GM12878 (cell line): ENCODE data around the gene C10orf88. TPM values are rescaled to one million over a fixed set of nuclear protein-coding genes. Genes with fewer than 3 reads are reported as not detected.

Source experiments
- BCL11A ChIP-seq: IDR thresholded peaks from 2 replicates; pipeline ENCODE4 v1.6.1; 2011; ENCODE audit warnings: low read depth, low read length
- BRCA1 ChIP-seq: IDR thresholded peaks from 2 replicates; pipeline ENCODE4 v1.6.1; 2011; ENCODE audit warnings: low read depth, low read length, improper control_type of control experiment
- CEBPZ ChIP-seq: fragments of 150-350 bp; IDR thresholded peaks from 2 replicates; pipeline ENCODE4 v1.6.1; 2016; ENCODE audit warnings: low read depth, low read length
- ETV6 ChIP-seq, 2 experiments: fragments of 450-650 bp in 1 of 2; IDR thresholded peaks in 1 of 2; conservative IDR thresholded peaks in 1 of 2; 2 replicates each; pipeline ENCODE4 v1.6.1; 2014; ENCODE audit warnings: antibody characterized with exemption in 1 of 2, borderline replicate concordance in 1 of 2, low read depth in 1 of 2, mild to moderate bottlenecking in 1 of 2, moderate library complexity in 1 of 2
- EZH2 ChIP-seq: IDR thresholded peaks from 2 replicates; pipeline ENCODE4 v1.6.1; 2012; ENCODE audit warnings: low read depth, mild to moderate bottlenecking, control low read depth, inconsistent platforms, low read length, borderline replicate concordance; ENCODE audit not compliant: control insufficient read depth
- FOXK2 ChIP-seq: fragments of 450-650 bp; IDR thresholded peaks from 2 replicates; pipeline ENCODE4 v1.6.1; 2017; ENCODE audit warnings: mild to moderate bottlenecking, moderate library complexity
- IKZF2 ChIP-seq, 2 experiments: fragments of 450-650 bp; IDR thresholded peaks; 2 replicates each; pipeline ENCODE4 v1.6.1; 2017; ENCODE audit warnings: mild to moderate bottlenecking in 2 of 2, moderate library complexity in 2 of 2
- IRF4 ChIP-seq: IDR thresholded peaks from 2 replicates; pipeline ENCODE4 v1.6.1; 2011; ENCODE audit warnings: low read depth, low read length
- NR2F1 ChIP-seq: fragments of 450-650 bp; conservative IDR thresholded peaks from 2 replicates; pipeline ENCODE4 v1.6.1; 2017; ENCODE audit warnings: mild to moderate bottlenecking
- RFX5 ChIP-seq: IDR thresholded peaks from 2 replicates; pipeline ENCODE4 v1.6.1; 2011; ENCODE audit warnings: low read depth, low read length, improper control_type of control experiment
- SIX5 ChIP-seq: IDR thresholded peaks from 2 replicates; pipeline ENCODE4 v1.6.1; 2011; ENCODE audit warnings: mild to moderate bottlenecking, low read depth, low read length, moderate library complexity; ENCODE audit not compliant: severe bottlenecking
- STAT3 ChIP-seq: IDR thresholded peaks from 2 replicates; pipeline ENCODE4 v1.6.1; 2011; ENCODE audit warnings: low read depth, low read length, improper control_type of control experiment
- TCF3 ChIP-seq: IDR thresholded peaks from 2 replicates; pipeline ENCODE4 v1.6.1; 2012; ENCODE audit warnings: low read depth, mild to moderate bottlenecking, low read length, borderline replicate concordance; ENCODE audit not compliant: insufficient read depth
- WRNIP1 ChIP-seq: IDR thresholded peaks from 2 replicates; pipeline ENCODE4 v1.6.1; 2011; ENCODE audit warnings: low read depth, low read length, improper control_type of control experiment, borderline replicate concordance
- ZBTB40 ChIP-seq: fragments of 450-650 bp; IDR thresholded peaks from 2 replicates; pipeline ENCODE4 v1.6.1; 2016; ENCODE audit warnings: mild to moderate bottlenecking, moderate library complexity, borderline replicate concordance
- ZNF274 ChIP-seq: IDR thresholded peaks from one replicate; pipeline ENCODE4 v1.8.0; 2011; ENCODE audit not compliant: insufficient read length, insufficient read depth
- ZNF687 ChIP-seq: fragments of 450-650 bp; IDR thresholded peaks from 2 replicates; pipeline ENCODE4 v1.6.1; 2017; ENCODE audit warnings: mild to moderate bottlenecking, moderate library complexity
- polyA plus RNA-seq, 11 experiments: library from polyadenylated mRNA; depleted of rRNA in 4 of 11; unstranded in 6 of 11; stranded (reverse) in 5 of 11; fragments of >200 nt; fragmentation: Nextera tagmentation in 4 of 11; fragmentation: Illumina TruSeq in 1 of 11; extraction: Ambion mirVana in 4 of 11; extraction: Trizol in 1 of 11; gene quantifications; 1 replicate in 1 of 11; 2 replicates in 10 of 11; pipeline versions ENCODE4 v1.2.1 to v1.2.3, GENCODE V29; 2011 to 2016; ENCODE audit warnings: inconsistent platforms in 2 of 11, missing spikeins in 2 of 11, low read depth in 1 of 11
- total RNA-seq, 4 experiments: library from RNA; depleted of rRNA in 3 of 4; stranded (reverse); fragments of >200 nt in 3 of 4; fragmentation: Illumina TruSeq in 1 of 4; extraction: Trizol in 1 of 4; gene quantifications; 2 replicates each; pipeline versions ENCODE4 v1.2.1 to v1.2.3, GENCODE V29; 2013 to 2021

The C10orf88 gene
- total and polyA plus RNA-seq, 10 of the 15 experiments (the other 5 are each of a cell fraction or from before 2014, with no cell fraction given): 4.7 to 12.5 (median 8.5) TPM

GRCh38 chr10:122980209-122981065, 26.4 kb upstream of the C10orf88 start, which contains the start of gene PSTK (continued):
- TF ChIP-seq ZNF274 (no peak), ZBTB40 (peak; percentile 45; the same call in 1 of the 2 replicates), STAT3 (no peak), IKZF2 (IDR thresholded peaks at IDR 0.05) (peak; percentile 32 to 69; a peak in 2 of 4 replicates), ZNF687 (peak; percentile 97), RFX5 (no peak; the same call in 1 of the 2 replicates), BRCA1 (no peak), IRF4 (no peak), WRNIP1 (no peak), NR2F1 (peak; percentile 63; the same call in 1 of the 2 replicates), CEBPZ (no peak), FOXK2 (peak; percentile 59), SIX5 (no peak), TCF3 (peak; percentile 79; the same call in 1 of the 2 replicates), EZH2 (no peak), BCL11A (0 out of 2 replicates have a peak, but pooled peaks have one; percentile 25), ETV6 (conservative IDR thresholded peaks at IDR 0.05 in 1 of 2, IDR thresholded peaks at IDR 0.05 in 1 of 2; ENCODE audit: borderline replicate concordance in 1 of 2, low read depth in 1 of 2) (no peak)
